Epidermal melanocyte (primary cell): Measurements from ENCODE around the gene CDHR5.

Experiments
- DNase-seq: peaks from one replicate; pipeline ENCODE4 v3.0.0; 2011; ENCODE audit warnings: low spot score; ENCODE audit not compliant: insufficient read length

The CDHR5 gene

DNA sequence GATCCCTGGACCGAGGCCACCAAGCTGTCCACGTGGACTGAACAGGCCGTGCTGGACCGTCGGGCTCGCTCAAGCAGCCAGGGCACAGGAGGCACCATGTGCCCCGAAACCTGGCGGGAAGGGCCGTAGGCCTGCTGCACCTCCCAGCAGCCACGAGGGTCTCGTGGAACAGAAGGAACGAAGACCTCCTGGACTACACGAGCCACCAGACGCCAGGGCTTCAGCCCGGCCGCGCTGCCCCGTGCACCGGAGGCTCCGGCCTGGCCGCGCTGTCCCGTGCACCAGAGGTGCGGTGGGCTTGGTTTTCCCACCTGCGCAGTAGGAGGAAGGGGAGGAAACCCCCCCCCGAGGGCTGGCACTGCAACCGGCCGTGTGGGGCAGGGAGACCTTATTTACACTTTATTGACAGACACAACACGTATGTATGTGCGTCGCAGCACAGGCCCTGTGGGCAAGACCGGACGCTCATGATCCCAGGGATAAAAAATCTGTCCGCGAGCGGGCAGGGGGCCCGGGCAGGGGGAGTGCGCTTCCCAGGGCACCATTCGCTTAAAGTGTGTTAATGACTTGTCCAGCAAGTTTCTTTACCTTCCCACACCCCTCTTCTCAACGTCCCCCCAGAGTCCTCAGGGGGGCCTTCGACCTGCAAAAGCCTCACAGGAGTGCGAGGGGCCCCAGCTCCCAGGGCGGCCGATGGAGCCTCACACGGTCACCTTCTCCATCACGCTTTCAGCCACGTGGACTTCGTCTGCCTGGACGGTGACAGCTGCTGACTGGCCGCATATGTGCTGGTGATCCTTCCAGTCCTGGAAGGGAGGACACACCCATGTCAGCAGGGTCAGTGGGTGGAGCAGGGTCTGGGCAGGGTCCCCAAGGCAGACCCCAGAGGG lies 19.3 kb upstream of the CDHR5 start:
- DNase-seq = no peak

DNA sequence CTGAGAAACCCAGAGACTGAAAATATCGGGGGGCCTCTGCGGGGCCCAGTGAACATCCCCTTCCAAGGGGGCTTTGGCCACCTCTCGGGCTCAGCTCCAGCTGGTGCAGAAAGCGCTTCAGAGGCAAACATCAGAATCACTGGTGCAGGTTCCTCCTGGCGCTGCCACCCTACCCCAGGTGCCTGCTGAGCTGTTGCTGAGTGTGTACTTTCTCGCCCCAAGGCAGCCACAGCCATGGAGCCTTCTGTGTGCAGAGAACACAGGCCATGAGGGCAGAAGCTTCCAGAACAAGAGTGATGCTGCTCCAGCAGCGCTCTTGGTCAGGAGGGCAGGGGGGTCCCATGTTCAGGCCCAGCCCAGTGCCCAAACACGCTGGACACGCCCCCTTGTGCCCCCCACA lies 18.6 kb upstream of the CDHR5 start:
- no peak for DNase-seq

DNA sequence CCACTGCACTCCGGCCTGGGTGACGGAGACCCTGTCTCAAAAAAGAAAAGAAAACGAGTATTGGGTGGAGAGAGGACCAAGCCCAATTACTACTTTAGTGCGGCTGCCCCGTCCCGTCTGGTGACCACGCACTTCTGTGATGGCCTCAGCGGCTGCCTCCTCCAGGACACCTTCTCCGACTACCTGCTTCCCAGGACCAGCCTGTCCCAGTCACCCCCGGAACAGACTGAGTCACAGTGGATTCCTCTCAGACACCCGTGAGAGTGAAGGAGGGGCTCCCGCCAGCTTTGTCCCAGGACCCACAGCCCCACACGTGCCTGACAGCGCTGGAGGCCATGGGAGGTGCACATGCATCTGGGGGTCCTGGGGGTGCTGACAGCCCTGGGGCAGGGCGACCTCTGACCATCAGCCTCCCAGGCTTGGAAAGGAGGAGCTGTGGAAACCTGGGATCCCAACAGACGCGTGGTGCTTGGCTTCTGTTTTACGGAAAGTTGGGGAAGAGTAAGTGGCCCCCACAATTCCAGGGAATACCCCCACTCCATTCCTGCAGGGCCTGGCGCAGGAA lies 17.1 kb upstream of the CDHR5 start:
- no peak for DNase-seq

DNA sequence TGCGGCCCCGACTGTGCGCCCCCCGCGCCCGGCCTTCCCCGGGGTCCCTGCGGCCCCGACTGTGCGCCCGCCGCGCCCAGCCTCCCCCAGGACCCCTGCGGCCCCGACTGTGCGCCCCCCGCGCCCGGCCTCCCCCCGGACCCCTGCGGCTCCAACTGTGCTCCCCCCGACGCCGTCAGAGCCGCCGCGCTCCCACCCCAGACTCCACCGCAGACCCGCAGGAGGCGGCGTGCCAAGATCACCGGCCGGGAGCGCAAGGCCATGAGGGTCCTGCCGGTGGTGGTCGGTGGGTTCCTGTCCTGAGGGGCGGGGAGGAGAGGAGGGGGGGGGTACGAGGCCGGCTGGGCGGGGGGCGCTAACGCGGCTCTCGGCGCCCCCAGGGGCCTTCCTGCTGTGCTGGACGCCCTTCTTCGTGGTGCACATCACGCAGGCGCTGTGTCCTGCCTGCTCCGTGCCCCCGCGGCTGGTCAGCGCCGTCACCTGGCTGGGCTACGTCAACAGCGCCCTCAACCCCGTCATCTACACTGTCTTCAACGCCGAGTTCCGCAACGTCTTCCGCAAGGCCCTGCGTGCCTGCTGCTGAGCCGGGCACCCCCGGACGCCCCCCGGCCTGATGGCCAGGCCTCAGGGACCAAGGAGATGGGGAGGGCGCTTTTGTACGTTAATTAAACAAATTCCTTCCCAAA lies 15.4 kb upstream of the CDHR5 start:
- DNase-seq = no peak

DNA sequence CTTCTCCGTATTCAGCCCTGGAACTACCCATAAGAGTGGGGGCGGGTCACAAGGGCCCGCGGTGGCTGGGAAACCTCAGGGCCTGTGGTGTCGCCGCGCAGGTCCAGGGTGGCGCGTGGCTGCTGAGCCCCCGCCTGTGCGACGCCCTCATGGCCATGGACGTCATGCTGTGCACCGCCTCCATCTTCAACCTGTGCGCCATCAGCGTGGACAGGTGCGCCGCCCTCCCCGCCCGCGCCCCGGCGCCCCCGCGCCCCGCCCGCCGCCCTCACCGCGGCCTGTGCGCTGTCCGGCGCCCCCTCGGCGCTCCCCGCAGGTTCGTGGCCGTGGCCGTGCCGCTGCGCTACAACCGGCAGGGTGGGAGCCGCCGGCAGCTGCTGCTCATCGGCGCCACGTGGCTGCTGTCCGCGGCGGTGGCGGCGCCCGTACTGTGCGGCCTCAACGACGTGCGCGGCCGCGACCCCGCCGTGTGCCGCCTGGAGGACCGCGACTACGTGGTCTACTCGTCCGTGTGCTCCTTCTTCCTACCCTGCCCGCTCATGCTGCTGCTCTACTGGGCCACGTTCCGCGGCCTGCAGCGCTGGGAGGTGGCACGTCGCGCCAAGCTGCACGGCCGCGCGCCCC lies 14.7 kb upstream of the CDHR5 start:
- no peak for DNase-seq

DNA sequence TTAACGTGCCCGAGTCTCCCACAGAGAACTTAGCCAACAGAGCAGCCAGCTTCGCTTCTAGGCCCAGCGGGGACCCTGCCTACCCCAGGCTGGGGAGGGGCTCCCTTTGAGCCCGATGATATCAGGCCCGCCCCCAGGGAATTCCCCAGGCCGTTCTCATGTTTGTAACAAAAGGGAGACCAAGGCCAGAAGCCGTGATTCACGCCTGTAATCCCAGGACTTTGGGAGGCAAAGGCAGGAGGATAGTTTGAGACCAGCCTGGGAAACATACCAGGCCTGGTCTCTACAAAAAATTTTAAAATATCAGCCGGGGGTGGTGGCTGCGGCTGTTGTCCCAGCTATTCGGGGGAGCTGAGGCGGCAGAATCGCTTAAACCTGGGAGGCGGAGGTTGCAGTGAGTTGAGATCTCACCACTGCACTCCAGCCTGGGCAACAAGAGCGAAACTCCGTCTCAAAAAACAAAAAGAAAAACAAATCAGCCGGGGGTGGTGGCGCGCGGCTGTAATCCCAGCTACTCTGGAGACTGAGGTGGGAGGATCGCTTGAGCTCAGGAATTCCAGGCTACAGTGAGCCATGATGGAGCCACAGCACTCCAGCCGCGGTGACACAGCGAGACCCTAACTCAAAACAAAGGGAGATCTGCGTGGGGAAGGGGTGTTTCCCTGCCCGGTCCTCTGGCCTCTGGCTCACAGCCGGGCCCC lies 14.0 kb upstream of the CDHR5 start:
- DNase-seq = no peak

DNA sequence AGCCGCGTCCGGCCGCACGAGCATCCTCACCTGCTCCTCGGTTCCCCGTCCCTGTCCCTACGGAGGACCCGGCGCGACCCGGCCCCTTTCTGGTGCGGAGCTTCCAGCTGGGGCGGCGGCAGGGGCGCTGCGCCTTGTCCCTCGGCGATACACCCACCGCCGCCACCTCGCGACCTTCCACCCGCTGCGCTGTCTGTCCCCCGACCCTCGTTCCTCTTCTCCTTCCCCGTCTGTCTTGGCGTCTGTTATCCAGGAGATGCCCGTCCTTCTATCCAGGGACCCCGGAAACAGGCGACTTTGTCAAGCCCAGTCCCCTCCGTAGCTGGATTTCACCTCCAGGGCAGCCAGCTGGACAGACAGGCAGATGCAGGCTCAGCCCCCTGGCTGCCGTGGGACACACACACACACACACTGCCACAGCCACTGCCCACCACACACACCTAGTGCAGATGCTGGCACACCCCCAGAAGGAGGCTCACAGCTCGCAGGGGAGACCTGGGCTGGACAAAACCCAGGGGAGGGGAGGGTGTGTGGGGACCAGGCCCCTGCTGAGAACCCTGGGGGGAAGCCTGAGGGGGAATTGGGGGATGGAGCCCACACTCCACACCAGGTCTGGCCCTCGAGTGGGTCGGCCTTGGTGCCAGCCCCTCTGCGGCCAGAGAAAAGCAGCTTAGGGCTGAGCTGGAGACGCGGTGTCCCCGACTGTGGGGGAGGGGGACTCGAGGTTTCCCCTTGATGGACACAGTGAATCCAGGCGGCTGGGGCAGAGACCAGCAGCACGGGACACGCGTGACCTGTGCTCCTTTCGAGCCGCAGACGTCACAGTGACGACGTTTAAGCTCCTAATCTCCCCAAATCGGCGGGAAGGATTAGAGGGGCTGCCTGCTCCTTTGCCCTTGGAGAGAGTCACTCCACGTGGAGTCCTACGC lies 13.1 kb upstream of the CDHR5 start:
- no peak for DNase-seq

DNA sequence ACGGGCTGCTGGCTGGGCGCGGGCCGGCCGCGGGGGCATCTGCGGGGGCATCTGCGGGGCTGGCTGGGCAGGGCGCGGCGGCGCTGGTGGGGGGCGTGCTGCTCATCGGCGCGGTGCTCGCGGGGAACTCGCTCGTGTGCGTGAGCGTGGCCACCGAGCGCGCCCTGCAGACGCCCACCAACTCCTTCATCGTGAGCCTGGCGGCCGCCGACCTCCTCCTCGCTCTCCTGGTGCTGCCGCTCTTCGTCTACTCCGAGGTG lies 12.5 kb upstream of the CDHR5 start:
- no peak for DNase-seq

DNA sequence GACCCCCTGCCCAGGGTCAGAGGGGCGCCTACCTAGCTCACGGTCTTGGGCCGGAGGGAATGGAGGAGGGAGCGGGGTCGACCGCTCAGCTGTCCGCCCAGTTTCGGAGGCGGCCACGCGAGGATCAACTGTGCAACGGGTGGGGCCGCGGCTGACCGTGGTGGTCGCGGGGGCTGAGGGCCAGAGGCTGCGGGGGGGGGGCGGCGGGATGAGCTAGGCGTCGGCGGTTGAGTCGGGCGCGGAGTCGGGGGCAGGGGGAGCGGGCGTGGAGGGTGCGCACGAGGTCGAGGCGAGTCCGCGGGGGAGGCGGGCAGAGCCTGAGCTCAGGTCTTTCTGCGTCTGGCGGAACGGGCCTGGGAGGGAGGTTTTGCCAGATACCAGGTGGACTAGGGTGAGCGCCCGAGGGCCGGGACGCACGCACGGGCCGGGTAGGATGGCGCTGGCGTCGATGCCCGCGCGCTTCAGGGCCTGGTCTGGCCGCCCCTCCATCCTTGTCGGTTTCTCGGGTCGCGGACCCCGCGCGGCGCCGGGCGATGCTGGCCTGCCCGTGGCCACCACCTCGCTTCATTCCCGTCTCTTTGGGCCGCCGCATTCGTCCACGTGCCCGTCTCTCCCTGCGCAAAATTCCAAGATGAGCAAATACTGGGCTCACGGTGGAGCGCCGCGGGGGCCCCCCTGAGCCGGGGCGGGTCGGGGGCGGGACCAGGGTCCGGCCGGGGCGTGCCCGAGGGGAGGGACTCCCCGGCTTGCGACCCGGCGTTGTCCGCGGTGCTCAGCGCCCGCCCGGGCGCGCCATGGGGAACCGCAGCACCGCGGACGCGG lies 12.0 kb upstream of the CDHR5 start, which contains the start of gene DRD4:
Gene DRD4, plus strand, starts transcription at position 759 of the 822 bp plus-strand sequence. Its CDS starts 36 bp downstream, at position 795.
- DNase-seq = no peak

DNA sequence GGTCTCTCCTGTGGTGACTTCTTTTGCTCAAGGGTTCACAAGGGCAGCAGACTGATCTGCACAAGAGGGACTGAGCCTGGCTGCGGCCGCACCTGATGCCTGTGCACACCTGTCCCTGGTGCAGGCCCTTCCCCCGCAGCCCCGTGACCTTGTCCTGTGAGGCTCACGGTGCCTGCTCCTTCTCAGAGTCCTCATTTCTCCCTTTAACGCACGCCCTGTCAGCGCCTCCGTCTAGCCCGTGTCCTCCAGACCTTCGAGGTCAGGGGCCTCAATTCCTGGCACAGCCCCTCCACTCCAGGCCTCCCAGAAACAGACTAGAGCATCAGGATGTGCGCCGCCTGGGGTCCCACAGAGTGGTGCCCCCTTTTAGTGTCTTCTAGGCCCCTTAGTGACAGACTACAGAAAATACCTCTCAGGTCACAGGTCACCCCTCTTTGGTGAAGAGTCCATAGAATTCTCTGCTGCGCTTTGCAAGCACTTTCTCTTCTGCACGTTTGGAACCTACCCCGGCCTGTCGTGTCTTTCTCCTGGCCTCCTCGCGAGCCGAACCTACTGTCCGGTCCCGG lies 11.3 kb upstream of the CDHR5 start:
- no peak for DNase-seq

DNA sequence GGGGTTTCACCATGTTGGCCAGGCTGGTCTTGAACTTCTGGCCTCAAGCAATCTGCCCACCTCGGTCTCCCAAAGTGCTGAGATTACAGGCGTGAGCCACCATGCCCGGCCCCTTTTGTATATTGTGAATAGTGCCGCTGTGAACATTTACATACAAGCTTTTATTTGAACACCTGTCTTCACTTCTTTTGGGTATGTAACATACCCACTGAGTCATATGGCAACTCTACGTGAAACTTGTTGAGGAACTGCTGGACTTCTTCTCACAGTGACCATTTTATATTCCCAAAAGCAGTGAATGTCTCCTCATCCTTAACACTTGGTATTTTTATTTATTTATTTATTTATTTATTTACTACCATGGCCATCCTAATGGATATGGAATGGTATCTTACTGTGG lies 6.1 kb upstream of the CDHR5 start:
- no peak for DNase-seq

DNA sequence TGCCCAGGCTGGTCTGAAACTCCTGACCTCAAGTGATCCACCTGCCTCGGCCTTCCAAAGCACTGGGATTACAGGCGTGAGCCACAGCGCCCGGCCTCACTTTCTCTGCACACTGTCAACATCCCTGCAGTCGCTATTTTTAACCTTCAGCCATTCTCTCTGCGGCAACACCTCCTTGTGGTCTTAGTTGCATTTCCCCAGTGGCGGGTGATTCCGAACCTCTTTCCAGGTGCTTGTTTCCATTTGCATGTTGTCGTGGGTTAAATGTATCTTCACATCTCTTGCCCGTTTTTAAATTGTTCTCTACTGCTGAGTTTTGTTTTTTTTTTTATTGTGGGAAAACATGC lies 4.5 kb upstream of the CDHR5 start:
- DNase-seq = no peak

DNA sequence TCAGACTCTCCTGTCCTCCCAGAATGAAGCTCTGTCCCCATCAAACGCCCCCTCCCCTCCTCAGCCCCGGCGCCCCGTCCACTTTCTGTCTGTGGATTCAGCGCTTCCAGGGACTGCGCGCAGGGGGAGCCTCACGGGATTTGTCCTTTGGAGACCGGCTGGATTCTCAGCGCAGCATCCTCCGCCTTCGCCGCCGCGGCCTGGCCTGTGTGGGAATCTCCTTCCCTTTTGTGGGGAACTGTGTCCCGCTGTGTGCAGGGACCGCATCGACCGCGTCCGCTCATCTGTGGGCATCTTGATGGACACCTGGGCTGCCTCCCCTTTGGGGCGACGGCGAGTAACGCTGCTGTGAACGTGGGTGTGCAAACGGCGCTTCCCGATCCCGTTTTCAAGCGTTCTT lies 3.3 kb upstream of the CDHR5 start:
- no peak for DNase-seq

DNA sequence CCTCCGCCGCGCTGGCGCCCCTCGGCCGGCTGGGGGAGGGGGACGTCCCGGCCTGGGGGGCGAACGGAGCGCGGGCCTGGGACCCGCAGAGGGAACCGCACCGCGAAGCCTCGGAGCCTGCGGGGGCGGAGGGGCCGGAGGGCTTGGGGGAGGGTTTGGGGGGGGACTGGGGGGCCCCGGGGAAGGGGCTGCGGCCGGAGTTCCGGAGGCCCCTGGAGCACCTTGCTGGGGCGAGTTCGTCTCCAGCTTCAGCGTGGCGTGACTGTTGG lies 2.5 kb upstream of the CDHR5 start:
- DNase-seq = no peak

DNA sequence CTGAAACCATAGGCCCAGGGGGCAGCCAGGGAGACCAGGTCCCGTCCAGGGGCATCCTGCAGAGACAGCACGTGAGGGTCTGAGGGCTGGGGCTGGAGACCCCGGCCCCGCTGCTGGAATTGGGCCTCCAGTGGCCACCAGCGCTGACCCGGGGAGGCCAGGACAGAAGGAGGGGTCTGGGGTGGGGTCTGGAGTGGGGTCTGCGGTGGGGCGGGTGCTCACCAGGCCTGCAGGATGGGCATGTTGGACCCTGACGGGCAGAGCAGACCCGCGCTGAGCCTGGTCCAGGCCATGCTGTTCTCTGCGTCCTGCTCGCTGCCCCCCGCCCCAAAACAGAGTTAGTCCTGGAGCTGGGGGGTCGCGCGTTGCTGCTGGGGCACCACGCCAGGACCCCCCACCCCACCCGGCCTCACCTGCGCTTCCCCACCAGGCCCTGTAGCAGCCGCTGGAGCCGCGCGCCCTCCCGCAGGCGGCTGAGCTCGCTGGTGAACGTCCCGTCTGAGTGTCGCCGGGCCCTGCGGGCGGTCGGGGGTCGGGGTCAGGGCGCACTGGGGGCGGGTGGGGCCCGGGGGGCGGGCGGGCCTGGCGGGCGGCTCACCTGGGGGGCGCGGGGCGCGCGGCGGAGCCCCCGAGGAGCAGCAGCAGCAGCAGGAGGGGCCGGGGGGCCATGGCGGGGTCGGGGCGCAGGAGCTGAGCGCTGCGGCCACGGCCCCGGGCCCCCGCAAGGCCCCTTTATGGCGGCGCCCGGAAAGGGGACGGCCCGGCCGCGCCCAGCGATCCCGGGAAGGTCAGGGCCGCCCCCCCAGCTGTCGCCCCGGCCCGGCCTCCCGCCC lies 1.9 kb upstream of the CDHR5 start, which contains the start of gene SCT:
Gene SCT, minus strand, starts transcription at position 707 of the 833 bp plus-strand sequence. Its CDS starts 38 bp downstream, at position 669.
- DNase-seq = no peak

DNA sequence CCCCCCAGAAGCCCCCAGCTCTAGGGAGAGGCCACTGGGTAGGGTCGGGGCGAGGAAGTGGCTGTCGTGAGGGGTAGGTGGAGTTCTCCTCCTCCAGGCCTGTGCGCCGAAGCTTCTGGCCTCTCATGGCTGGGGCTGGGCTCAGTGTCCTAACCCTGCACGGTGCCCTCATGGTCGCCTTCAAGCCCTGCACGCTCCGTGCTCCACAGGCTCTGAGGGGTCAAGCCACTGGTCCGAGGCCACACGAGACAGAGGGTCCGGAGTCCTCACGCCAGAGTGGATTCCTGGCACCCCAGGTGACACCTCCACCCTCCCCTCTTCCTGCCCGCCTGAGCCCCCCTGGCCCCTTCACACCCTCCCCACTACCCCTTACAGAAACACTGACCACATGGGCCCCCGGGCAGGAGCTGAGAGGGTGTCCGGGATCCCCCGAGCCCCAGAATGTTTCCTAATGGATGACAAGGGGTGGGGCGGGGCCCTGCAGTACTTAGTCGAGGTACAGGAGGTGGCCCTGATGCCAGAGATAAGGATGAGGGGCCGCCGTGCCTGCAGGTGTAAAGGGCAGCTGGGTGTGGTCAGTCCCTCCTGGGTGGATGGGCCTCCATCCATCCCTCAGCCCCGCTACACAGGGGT lies 997 bp upstream of the CDHR5 start:
- no peak for DNase-seq

DNA sequence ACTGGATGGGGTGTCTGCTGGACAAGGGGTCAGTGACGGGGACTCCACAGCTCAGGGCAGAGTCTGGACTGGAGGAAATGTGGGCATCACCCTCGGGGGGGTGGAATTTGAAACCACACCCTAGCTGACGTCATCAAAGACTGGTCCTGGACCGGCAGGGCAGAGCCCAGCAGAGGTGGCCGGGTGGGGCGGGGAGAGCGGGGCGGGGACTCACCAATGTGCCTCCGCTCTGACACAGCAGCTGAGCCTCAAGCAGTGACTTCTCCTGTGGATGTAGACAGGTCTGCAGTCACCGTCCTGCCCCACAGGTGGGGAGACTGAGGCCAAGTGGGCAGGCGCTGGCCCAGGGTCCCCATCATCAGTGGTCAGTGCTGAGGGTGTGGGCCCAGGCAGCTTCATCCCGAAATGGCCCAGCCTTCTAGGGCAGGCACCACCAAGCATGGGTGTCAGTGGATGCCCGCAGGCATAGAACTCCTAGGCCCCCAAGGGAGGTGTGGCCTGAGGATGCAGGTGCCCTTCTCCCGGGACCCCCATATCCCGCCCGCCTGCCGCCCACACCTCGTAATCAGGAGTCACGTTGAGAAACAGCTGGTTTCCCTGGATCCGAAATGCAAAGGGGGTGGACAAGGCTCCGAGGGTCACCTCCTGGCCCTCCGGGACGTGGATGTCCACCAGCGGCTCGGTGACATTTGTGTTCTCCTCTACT lies 603 bp downstream of the CDHR5 start:
- no peak for DNase-seq
